Gastroesophageal sphincter (tissue), 3 donors: Measurements from ENCODE around the gene DPYSL4.

Experiments
- EP300 ChIP-seq: sonication (generic); formaldehyde crosslinking; IDR thresholded peaks from one replicate; pipeline ENCODE4 v1.6.1; 2017; ENCODE audit warnings: antibody characterized with exemption, mild to moderate bottlenecking
- POLR2A ChIP-seq, 2 donors: fragments of 450-650 bp; IDR thresholded peaks; one replicate each; pipeline ENCODE4 v1.6.1; 2017; ENCODE audit warnings: antibody characterized with exemption in 2 of 2, mild to moderate bottlenecking in 2 of 2, moderate library complexity in 1 of 2
- TF ChIP-seq, protein P1 (sequence below), 4 experiments: fragments of 200-600 bp in 2 of 4; fragments of 450-650 bp in 2 of 4; sonication (generic) in 1 of 4; IDR thresholded peaks; one replicate each; pipeline ENCODE4 v1.5.1; 2017 to 2019; ENCODE audit warnings: antibody characterized with exemption in 4 of 4, mild to moderate bottlenecking in 2 of 4, moderate library complexity in 2 of 4

DNA sequence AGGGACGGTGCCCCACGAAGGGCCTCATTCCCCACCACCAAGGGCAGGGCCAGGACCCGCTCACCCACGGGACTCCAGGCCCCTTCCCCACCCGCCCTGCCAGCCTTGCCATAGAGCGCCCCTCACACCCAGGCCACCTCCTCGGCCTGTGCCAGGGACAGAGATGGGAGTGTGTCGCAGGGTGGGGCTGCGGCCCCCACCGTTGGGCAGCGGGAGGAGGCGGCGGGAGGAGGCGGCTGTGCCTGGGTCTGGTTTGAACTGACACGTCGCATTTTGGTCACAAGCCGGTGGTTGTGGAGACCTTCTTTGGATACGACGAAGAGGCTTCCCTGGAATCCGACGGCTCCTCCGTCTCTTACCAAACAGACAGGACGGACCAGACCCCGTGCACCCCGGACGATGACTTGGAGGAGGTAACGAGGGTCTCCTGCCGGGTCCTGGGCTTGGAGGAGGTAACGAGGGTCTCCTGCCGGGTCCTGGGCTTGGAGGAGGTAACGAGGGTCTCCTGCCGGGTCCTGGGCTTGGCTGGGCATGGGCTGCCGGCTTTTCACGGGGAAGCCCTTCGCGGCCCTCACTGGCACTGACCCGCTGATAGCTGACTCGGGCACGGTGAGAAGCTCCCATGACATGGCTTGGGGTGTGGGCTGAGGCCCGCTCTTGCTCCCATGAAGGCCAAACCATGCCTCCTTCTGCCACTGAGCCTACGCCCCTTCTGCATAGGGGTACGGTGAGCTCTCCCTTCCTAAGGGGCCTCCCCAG is 46.4 kb upstream of the DPYSL4 start:
- TF ChIP-seq EP300 (no peak), POLR2A (IDR thresholded peaks at IDR 0.05) (no peak)
- TF ChIP-seq, protein P1, sequence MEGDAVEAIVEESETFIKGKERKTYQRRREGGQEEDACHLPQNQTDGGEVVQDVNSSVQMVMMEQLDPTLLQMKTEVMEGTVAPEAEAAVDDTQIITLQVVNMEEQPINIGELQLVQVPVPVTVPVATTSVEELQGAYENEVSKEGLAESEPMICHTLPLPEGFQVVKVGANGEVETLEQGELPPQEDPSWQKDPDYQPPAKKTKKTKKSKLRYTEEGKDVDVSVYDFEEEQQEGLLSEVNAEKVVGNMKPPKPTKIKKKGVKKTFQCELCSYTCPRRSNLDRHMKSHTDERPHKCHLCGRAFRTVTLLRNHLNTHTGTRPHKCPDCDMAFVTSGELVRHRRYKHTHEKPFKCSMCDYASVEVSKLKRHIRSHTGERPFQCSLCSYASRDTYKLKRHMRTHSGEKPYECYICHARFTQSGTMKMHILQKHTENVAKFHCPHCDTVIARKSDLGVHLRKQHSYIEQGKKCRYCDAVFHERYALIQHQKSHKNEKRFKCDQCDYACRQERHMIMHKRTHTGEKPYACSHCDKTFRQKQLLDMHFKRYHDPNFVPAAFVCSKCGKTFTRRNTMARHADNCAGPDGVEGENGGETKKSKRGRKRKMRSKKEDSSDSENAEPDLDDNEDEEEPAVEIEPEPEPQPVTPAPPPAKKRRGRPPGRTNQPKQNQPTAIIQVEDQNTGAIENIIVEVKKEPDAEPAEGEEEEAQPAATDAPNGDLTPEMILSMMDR (IDR thresholded peaks at IDR 0.05) = no peak
